ENCODE data around the gene ATAT1. TPM values are rescaled to one million over a fixed set of nuclear protein-coding genes. Genes with fewer than 3 reads are reported as not detected.

ATAT1 gene
- total and polyA plus RNA-seq, 2 of the 13 experiments (the other 11 are each of a cell fraction or from before 2014, with no cell fraction given), result 9.2 to 23.6 TPM

- TF ChIP-seq ZBTB14 (CRISPR knock-in tag; IDR thresholded peaks at IDR 0.05), result no peak
- 0 out of 2 replicates have a peak, but pooled peaks have one; percentile 7 for TF ChIP-seq ZNF232 (CRISPR knock-in tag; IDR thresholded peaks at IDR 0.05; ENCODE audit: borderline replicate concordance)
- TF ChIP-seq CBX1 (IDR thresholded peaks at IDR 0.05; ENCODE audit: low read depth), result no peak
- no peak; the same call in 1 of the 2 replicates for TF ChIP-seq ZNF747 (CRISPR knock-in tag; IDR thresholded peaks at IDR 0.05; ENCODE audit: borderline replicate concordance)
- no peak; the same call in 1 of the 2 replicates for TF ChIP-seq ZBTB46 (CRISPR knock-in tag; IDR thresholded peaks at IDR 0.05; ENCODE audit: borderline replicate concordance)
- no peak for TF ChIP-seq ZSCAN22 (CRISPR knock-in tag; IDR thresholded peaks at IDR 0.05)
- TF ChIP-seq ATF1 (CRISPR knock-in tag; IDR thresholded peaks at IDR 0.05), result no peak
- no peak for TF ChIP-seq SMC3 (IDR thresholded peaks at IDR 0.05; ENCODE audit: low read length)
- 0 out of 2 replicates have a peak, but pooled peaks have one; percentile 27 for TF ChIP-seq MED13 (CRISPR knock-in tag; IDR thresholded peaks at IDR 0.05)
- TF ChIP-seq ZNF513 (CRISPR knock-in tag; conservative IDR thresholded peaks at IDR 0.05), result no peak
- no peak for TF ChIP-seq PBX2 (CRISPR knock-in tag; IDR thresholded peaks at IDR 0.05)
- no peak for TF ChIP-seq ZEB1 (IDR thresholded peaks at IDR 0.05; ENCODE audit: insufficient replicate concordance, low read depth)
- TF ChIP-seq ZNF33B (CRISPR knock-in tag; IDR thresholded peaks at IDR 0.05), result peak; percentile 79; the same call in 1 of the 2 replicates
- TF ChIP-seq SOX13 (IDR thresholded peaks at IDR 0.05), result peak; percentile 75; the same call in 1 of the 2 replicates
- TF ChIP-seq SOX13 (CRISPR knock-in tag; conservative IDR thresholded peaks at IDR 0.05 in 1 of 2, IDR thresholded peaks at IDR 0.05 in 1 of 2), result peak in 1 of 2 experiments; percentile 85; a peak in 2 of 4 replicates
- TF ChIP-seq ELF4 (CRISPR knock-in tag; IDR thresholded peaks at IDR 0.05; ENCODE audit: borderline replicate concordance), result no peak
- peak; percentile 78; the same call in 1 of the 2 replicates for TF ChIP-seq SNAI1 (CRISPR knock-in tag; IDR thresholded peaks at IDR 0.05; ENCODE audit: borderline replicate concordance)
- TF ChIP-seq MATR3 (CRISPR knock-in tag; IDR thresholded peaks at IDR 0.05), result no peak
- no peak for TF ChIP-seq HNF4G (IDR thresholded peaks at IDR 0.05; ENCODE audit: borderline replicate concordance, low read depth, low read length)
- TF ChIP-seq HNF4G (CRISPR knock-in tag; IDR thresholded peaks at IDR 0.05; ENCODE audit: borderline replicate concordance, low read depth), result 0 out of 2 replicates have a peak, but pooled peaks have one; percentile 4
- peak; percentile 83 for TF ChIP-seq PCBP2 (optimal IDR thresholded peaks at IDR 0.05; ENCODE audit: low read depth, low read length, poor library complexity, severe bottlenecking)
- TF ChIP-seq SOX6 (IDR thresholded peaks at IDR 0.05), result no peak
- peak; percentile 90 for TF ChIP-seq SOX6 (CRISPR knock-in tag; IDR thresholded peaks at IDR 0.05)
- TF ChIP-seq MXI1 (IDR thresholded peaks at IDR 0.05; ENCODE audit: borderline replicate concordance, low read depth, low read length), result no peak; the same call in 2 of the 3 replicates
- no peak for TF ChIP-seq KMT2A (CRISPR knock-in tag; IDR thresholded peaks at IDR 0.05)
These were observed 60.4 kb downstream of the ATAT1 start (continued) for GRCh38 chr6:30686908-30687658.
